ENCODE data around the gene SRF.

GRCh38 chr6:43203029-43203717, 32.1 kb downstream of the SRF start:
- no peak for TF ChIP-seq SIN3A (IDR thresholded peaks at IDR 0.05; ENCODE audit: borderline replicate concordance, insufficient read depth, low read length)
- no peak for TF ChIP-seq TAF1 (IDR thresholded peaks at IDR 0.05; ENCODE audit: borderline replicate concordance, insufficient read depth, low read length)
- no peak for TF ChIP-seq POLR2AphosphoS5 (IDR thresholded peaks at IDR 0.05; ENCODE audit: low read depth, low read length)
- TF ChIP-seq REST (IDR thresholded peaks at IDR 0.05; ENCODE audit: insufficient read depth in 1 of 2, low read depth in 2 of 2, low read length in 2 of 2), result no peak
- no peak for TF ChIP-seq FOXP2 (optimal IDR thresholded peaks at IDR 0.05; ENCODE audit: borderline replicate concordance, extremely low read depth, extremely low read length, insufficient read depth)
